HCT116 (cell line): ENCODE measurements around the gene PPP1R11.

ENCODE experiments used
- CTCF ChIP-seq, 3 experiments: fragments of 200-600 bp in 1 of 3; sonication (generic) in 1 of 3; IDR thresholded peaks in 2 of 3; conservative IDR thresholded peaks in 1 of 3; 2 replicates each; pipeline ENCODE4 v1.5.1; 2012 to 2017; ENCODE audit warnings: low read depth in 2 of 3, low read length in 2 of 3, antibody characterized with exemption in 1 of 3, borderline replicate concordance in 1 of 3, control low read depth in 1 of 3, mild to moderate bottlenecking in 1 of 3, mixed read lengths in 1 of 3, mixed run types in 1 of 3, moderate library complexity in 1 of 3; ENCODE audit not compliant: insufficient read depth in 1 of 3
- EZH2 ChIP-seq: fragments of 200-600 bp; sonication (generic); IDR thresholded peaks from 2 replicates; pipeline ENCODE4 v1.6.1; 2017; ENCODE audit warnings: antibody characterized with exemption, mixed run types
- JUND ChIP-seq: IDR thresholded peaks from 2 replicates; pipeline ENCODE4 v1.6.1; 2012
- REST ChIP-seq: IDR thresholded peaks from 2 replicates; pipeline ENCODE4 v1.6.1; 2012; ENCODE audit warnings: low read depth

- TF ChIP-seq CTCF (IDR thresholded peaks at IDR 0.05 in 2 of 3, conservative IDR thresholded peaks at IDR 0.05 in 1 of 3; ENCODE audit: borderline replicate concordance in 1 of 3, insufficient read depth in 1 of 3, low read depth in 2 of 3, low read length in 2 of 3) = no peak
- no peak for TF ChIP-seq EZH2
- no peak for TF ChIP-seq JUND
- no peak for TF ChIP-seq REST
Observed at GRCh38 chr6:30025186-30025585, 41.8 kb upstream of the PPP1R11 start.
